H1 (cell line): ENCODE data around the gene PTPRR. TPM values are rescaled to one million over a fixed set of nuclear protein-coding genes. Genes with fewer than 3 reads are reported as not detected.

Experiments used
- polyA plus RNA-seq, 7 experiments: library from polyadenylated mRNA; depleted of rRNA in 3 of 7; stranded (reverse) in 5 of 7; unstranded in 2 of 7; fragments of >200 nt in 5 of 7; fragments of 200-250 nt in 2 of 7; gene quantifications; 1 replicate in 5 of 7; 2 replicates in 1 of 7; 4 replicates in 1 of 7; pipeline versions ENCODE4 v1.2.1 to v1.2.3, GENCODE V29; 2011 to 2013; ENCODE audit warnings: missing spikeins in 2 of 7, mixed read lengths in 2 of 7
- total RNA-seq: library from RNA; stranded (reverse); fragmentation: NEBNext Ultra II Directional; extraction: Animal tissue kit (Norgen Biotek cat#: 25700); gene quantifications from 2 replicates; pipeline ENCODE4 v1.2.1, GENCODE V29; 2021
- TF ChIP-seq, protein P1 (sequence below), 3 experiments: IDR thresholded peaks; 1 replicate in 2 of 3; 2 replicates in 1 of 3; pipeline versions ENCODE4 v1.5.1 to v1.6.1; 2011; ENCODE audit warnings: low read length in 3 of 3, mild to moderate bottlenecking in 3 of 3, inconsistent platforms in 2 of 3, low read depth in 1 of 3, moderate library complexity in 1 of 3; ENCODE audit not compliant: insufficient read depth in 1 of 3; ENCODE audit errors: control extremely low read depth in 1 of 3

The PTPRR gene
- total and polyA plus RNA-seq, 2 of the 8 experiments (the other 6 are each of a cell fraction or from before 2014, with no cell fraction given) = 0.07 to 0.35 TPM

DNA sequence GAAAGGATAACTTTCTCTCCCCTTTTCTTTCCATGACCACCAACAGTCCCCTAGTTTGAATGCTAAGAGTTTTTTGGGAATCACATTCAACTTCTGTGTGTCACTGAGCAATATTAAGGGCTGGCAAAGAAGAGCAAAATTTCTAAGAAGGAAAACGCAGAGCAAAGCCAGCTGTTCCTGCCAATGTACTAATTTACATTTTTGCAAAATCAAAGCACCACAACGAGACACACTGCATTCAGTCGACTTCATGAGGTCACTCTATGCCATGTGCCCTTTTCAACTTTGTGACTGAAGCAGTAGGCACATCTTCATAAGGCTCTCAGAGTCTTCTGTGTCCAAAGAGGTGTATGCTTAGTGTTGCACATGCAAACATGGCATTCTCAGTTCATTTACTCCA, 66.4 kb downstream of the PTPRR start (continued):
- TF ChIP-seq, protein P1, sequence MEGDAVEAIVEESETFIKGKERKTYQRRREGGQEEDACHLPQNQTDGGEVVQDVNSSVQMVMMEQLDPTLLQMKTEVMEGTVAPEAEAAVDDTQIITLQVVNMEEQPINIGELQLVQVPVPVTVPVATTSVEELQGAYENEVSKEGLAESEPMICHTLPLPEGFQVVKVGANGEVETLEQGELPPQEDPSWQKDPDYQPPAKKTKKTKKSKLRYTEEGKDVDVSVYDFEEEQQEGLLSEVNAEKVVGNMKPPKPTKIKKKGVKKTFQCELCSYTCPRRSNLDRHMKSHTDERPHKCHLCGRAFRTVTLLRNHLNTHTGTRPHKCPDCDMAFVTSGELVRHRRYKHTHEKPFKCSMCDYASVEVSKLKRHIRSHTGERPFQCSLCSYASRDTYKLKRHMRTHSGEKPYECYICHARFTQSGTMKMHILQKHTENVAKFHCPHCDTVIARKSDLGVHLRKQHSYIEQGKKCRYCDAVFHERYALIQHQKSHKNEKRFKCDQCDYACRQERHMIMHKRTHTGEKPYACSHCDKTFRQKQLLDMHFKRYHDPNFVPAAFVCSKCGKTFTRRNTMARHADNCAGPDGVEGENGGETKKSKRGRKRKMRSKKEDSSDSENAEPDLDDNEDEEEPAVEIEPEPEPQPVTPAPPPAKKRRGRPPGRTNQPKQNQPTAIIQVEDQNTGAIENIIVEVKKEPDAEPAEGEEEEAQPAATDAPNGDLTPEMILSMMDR (IDR thresholded peaks at IDR 0.05; ENCODE audit: control extremely low read depth in 1 of 3, insufficient read depth in 1 of 3, low read depth in 1 of 3, low read length in 3 of 3) = no peak
